ENCODE data around the gene OR52E5. TPM values are rescaled to one million over a fixed set of nuclear protein-coding genes. Genes with fewer than 3 reads are reported as not detected.

OR52E5 gene
- total RNA-seq, 1 donor from 2014 or later, result not detected

DNA sequence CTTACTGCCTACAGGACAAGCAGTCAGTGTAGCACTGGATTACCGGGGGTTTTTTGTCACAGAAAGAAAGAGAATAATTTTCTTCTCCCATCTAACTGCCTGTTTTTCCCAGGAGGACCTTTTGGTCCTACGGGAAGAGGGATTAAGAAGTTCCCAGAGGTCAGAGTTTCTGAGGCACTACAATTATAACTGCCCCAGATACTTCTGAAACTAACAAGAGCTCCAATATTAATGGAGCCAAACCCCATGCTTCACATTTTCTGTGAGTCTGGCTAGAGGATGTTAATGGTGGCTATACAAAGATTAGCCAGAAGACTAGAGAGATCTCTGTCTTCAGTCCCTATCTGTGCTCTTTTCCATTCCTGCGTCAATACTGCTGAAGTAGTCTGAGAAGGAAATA is 48.9 kb downstream of the OR52E5 start, which contains the start of gene OR56A3:
Gene OR56A3 (plus strand): TSS at position 301 of the 400 bp plus-strand sequence. CDS start 5,096 bp downstream, outside the sequence.
- no peaks in the 10 kb centered on the region for H3K9me3 Mint-ChIP-seq
- no peaks in the 10 kb centered on the region for H3K36me3 Mint-ChIP-seq (ENCODE audit: low read depth)
- intact Hi-C loops (cut with micrococcal nuclease), result no loop called here
- peaks cover 5% of the 10 kb centered on the region for H3K27me3 Mint-ChIP-seq (ENCODE audit: insufficient read depth)
- no peak within 1 kb of the TSS for H3K4me3 Mint-ChIP-seq
- H3K27ac Mint-ChIP-seq, result no peak within 1 kb of the TSS
- no peak for DNase-seq (ENCODE audit: low spot score)
- H3K4me1 Mint-ChIP-seq (ENCODE audit: low read depth), result no peaks in the 10 kb centered on the region

Other genes starting within 250 kb of the OR52E5 start
- 7.9 and 8.6 TPM in 2 replicates for gene TRIM5, start 208.1 kb upstream of the OR52E5 start, total RNA-seq
- 125 and 127 TPM in 2 replicates for gene TRIM22, start 203.4 kb upstream of the OR52E5 start, total RNA-seq
- not detected in 2 replicates for gene OR56B1, start 156.8 kb upstream of the OR52E5 start, total RNA-seq
- 0.16 TPM in 1 of 2 replicates, not detected in the other for gene OR52N4, start 139.0 kb upstream of the OR52E5 start, total RNA-seq
- gene OR52N5, start 109.9 kb upstream of the OR52E5 start, total RNA-seq, result not detected in 2 replicates
- gene OR52N1, start 101.9 kb upstream of the OR52E5 start, total RNA-seq, result not detected in 2 replicates
- not detected in 2 replicates for gene OR52N2, start 84.3 kb upstream of the OR52E5 start, total RNA-seq
- not detected in 2 replicates for gene OR52E6, start 51.3 kb upstream of the OR52E5 start, total RNA-seq
- not detected in 2 replicates for gene OR52E8, start 35.5 kb upstream of the OR52E5 start, total RNA-seq
- not detected in 2 replicates for gene OR52E4, start 12.6 kb upstream of the OR52E5 start, total RNA-seq
- not detected in 2 replicates for gene OR56A3, start 49.0 kb downstream of the OR52E5 start, total RNA-seq
- not detected in 2 replicates for gene OR56A5, start 75.3 kb downstream of the OR52E5 start, total RNA-seq
- gene OR52L1, start 93.8 kb downstream of the OR52E5 start, total RNA-seq, result 0.20 TPM in 1 of 2 replicates, not detected in the other
- gene OR56A4, start 113.7 kb downstream of the OR52E5 start, total RNA-seq, result not detected in 2 replicates
- gene OR56A1, start 137.6 kb downstream of the OR52E5 start, total RNA-seq, result not detected in 2 replicates
- not detected in 2 replicates for gene OR56B4, start 214.5 kb downstream of the OR52E5 start, total RNA-seq

Measured in activated T-helper 1 cell treated with anti-CD3 and anti-CD28 coated beads, Interleukin-12 subunit alpha, Interleukin-12 subunit beta, Interleukin-2, Interleukin-4 antibody, amounts not matched to agents 30 ng/mL and 10 ng/mL and 1 ng/mL, durations not matched to agents 14 hours and 24 hours and 36 hours (primary cell).